ENCODE results near the gene ADPGK.
A peak's percentile ranks its signal among the peaks of the same experiment; 100 is the strongest.

The ADPGK gene

DNA sequence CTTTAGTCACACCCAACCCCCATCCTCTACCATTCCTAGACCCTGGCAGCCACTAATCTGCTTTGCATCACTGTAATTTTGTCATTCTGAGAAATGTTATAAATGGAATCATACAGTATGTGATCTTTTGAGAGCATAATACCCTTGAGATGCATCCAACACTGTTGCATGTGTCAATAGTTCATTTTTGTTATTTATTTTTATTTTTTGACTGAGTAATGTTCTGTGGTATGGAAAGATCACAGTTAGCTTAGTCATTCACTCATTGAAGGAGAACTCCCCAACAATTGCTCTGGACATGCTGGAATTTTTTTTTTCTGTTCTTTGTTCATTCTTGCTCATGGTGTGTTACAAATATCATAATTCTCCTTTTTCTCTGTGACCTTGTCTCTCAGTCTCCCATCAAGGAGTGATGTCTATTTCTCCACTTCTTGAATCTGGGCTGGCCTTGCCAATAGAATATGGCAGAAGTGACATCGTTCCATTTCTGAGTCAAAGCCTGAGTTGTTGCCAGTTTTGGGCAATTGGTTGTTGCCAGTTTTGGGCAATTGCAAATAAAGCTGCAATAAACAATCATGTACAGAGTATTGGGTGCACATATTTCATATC is 6.8 kb upstream of the ADPGK start:
- DNase-seq (ENCODE audit: low read depth, low spot score): no peak

DNA sequence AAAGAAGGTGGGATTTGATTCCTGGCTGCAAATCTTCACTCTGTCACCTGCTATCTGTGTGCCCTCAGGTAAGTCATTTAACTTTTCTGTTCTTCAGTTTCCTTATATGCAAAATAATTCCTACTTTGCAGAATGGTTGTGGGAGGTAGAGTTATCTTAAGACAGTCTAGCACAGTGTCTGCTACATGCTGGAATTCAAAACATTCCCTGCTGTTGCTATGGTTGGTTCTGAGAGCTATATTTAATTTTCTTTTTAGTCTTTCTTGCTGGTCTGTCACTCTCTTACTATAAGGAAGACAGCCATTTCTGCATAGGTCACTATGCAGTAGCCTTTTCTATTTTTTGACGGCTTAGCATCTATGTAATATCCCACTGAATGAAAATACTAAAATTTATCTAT is 4.0 kb upstream of the ADPGK start:
- DNase-seq (ENCODE audit: low read depth, low spot score): no peak

- DNase-seq (ENCODE audit: low read depth, low spot score): peak; percentile 10
Measured at GRCh38 chr15:72786676-72787345, 3.3 kb upstream of the ADPGK start.

DNA sequence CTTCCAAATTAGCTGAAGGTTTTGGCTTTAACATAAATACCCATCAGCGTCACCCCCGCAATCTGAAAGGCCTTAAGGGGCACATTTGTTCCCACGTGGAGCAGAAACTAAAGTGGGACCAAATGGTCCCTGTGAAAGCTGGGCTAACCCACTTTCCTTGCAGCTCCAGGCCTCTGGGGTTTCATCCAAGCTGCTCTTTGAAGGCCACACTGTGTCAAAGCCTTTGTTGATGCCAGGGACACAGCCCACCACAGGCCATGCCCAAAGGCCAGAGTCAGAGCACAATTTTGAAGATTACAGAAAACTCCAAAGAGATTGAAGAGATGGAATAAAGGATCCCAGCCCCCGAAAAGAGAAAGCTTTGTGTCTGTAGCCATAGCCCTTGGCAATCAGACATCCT is 2.7 kb upstream of the ADPGK start:
- DNase-seq (ENCODE audit: low read depth, low spot score): peak; percentile 6

DNA sequence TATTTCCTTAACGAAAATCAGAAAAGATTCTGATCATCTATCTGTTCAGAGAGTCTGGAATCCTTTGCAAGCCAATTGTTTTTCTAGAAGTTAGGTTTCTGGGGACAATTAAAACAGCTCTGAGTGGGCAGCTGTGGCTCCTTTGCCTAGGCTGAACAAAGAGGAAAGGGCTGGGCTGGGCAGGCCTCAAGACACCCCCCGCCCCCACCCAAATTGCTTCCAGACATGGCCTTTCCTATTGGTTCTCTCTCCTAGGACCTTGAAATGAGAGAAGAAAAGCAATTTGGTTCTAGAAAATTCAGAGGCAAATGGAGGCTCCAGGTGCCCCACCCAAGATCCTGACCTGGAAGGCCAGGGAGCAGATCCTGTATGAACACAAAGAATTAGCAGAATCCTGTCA is 2.3 kb upstream of the ADPGK start:
- no peak for DNase-seq (ENCODE audit: low read depth, low spot score)

DNA sequence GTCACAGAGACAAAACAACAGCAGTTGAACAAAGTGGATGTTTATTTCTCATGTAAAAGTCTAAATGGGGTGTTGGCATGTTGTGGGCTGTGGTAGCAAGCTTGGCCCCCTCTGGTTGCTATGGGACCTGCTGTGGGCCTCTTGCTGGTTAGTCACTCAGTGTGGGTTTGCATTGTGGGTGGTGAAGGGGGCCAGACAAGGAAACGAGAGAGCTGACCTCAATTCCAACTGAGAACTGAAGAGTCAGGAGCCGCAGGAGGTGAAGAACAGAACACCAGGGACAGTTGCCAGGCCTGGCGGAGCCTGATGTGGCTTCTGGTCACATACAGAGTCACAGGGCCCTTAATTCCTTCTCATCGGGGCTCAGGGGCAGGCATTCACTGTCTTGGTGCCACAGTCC is 1.9 kb upstream of the ADPGK start:
- peak; percentile 17 for DNase-seq (ENCODE audit: low read depth, low spot score)

DNA sequence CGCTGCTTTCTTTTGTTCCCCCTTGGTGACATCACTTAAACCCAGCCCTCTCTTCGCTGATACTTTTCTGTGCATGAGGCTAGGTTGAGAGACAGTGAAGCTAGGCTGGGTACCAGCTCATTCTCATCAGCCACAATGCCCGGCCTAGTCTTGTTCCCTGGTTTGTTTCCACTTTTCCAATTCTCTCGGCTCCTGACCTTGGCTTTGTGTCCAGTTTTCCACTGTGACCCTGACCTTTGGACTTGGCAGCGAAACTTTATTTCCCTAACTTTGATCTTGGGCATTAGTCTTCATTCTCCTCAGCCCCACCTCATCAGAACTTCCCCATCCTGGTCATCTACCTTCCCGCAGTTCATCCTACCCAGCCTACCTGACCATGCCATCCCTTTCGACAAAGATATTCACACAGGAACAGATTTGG is 908 bp upstream of the ADPGK start:
- DNase-seq (ENCODE audit: low read depth, low spot score): no peak

DNA sequence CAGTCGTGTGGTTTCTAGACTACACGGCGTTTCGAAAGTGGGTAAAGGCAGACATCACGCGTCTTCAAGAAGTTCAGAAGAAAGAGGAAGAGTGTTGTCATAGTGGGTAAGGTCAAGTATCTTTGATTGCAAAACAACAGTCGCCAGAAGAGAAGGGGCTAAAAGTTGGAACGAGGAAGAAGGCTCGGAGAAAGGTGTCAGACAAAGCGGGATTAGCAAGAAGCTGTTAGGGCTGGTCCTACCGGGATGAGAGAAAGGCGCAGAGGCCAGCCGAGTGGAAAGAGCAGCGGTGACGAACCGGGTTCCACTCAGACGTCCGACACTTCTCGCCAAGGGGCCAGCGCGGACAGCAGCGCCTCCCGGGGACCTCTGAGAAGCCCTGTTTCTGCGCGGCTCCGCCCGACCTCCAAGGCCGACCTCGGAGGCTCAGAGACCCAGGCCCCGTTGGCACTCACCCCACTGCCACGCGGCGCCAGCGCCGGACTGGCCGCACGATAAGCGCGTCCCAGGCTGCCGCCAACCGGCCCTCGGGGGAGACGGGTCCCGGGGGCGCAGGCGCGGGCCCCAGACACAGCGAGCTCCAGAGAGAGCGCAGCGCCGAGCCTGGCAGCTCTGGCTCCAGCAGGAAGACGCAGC is 436 bp downstream of the ADPGK start:
- DNase-seq (ENCODE audit: low read depth, low spot score): no peak

DNA sequence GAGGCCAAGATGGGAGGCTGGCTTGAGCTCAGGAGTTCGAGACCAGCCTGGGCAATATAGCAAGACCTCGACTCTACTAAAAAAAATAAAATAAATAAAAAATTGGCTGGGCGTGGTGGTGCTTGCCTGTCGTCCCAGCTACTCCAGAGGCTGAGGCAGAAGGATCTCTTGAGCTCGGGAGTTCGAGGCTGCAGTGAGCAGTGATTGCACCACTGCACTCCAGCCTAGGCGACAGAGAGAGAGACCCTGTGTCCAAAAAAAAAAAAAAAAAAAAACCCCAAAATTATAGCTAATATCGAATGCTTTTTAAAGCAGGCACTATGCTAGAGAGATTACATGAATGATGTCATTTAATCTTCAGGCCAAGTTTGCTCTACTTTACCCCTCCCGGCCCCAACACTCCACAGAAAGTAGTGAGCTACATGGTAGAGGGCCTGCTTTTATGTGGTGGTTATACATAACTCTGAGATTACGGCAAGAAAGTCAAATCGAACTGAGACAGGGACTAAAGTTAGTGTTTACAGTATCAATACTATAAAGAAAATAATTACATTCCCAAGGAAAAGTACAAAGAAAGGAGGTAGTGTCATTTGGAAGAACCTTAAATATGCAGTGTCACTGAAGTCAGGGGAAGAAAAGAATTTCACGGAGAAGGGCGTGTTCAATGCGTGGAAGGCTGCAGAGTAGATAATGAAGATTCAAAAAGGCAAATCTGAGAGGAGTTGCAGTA is 1.1 kb downstream of the ADPGK start:
- no peak for DNase-seq (ENCODE audit: low read depth, low spot score)

- DNase-seq (ENCODE audit: low read depth, low spot score): no peak
Measured at GRCh38 chr15:72781631-72782030, 1.9 kb downstream of the ADPGK start.

- DNase-seq (ENCODE audit: low read depth, low spot score): no peak
Measured at GRCh38 chr15:72778796-72779195, 4.8 kb downstream of the ADPGK start.

DNA sequence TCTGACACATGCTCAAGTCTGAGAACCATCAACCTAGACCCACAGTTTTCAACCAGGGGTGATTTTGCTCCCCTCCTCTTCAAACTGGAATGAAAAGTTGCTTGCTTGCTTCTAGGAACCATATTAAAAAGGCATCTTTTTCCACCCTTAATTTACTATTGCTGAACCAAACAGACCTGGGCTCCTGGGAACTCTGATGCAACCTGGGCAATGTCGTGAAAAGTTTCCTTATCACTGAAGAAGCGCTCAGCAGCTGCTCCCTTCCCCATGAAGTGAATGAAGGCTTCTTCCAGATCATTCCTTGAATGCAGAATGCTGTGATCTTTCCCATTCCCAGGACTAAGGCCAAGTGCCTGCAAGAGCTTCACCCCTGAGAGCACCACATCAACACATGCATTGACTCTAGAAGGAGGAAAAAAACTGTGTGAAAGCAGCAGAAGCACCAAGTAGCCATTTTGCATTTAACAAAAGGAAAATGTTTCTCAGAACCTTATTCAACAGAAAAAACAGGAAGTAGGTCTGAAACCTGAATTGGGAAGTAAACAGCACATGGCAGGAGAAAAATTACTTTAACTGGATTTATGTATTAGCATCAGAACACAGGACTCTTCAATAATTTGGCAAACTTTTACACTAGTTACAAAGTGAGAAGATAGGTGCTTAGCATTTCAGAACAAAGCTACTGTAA is 8.7 kb downstream of the ADPGK start:
- DNase-seq (ENCODE audit: low read depth, low spot score): no peak

DNA sequence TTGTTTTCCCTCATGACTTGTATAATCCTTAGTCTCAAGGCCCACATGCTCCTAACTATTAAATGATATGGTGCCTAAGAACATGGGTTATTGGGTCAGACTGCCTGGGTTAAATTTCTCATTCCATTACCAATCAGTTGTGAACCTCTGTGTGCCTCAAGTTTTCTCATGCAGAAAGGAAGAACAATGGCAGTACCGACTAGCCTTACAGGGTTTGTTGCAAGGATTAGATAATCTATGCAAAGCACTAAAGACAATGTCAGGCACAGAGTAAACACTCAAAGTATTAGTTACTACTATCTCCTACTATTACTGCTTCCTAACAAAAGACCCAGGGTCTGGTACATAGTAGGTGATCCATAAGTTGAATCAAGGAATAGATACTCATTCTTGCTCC is 12.2 kb downstream of the ADPGK start:
- no peak for DNase-seq (ENCODE audit: low read depth, low spot score)

DNA sequence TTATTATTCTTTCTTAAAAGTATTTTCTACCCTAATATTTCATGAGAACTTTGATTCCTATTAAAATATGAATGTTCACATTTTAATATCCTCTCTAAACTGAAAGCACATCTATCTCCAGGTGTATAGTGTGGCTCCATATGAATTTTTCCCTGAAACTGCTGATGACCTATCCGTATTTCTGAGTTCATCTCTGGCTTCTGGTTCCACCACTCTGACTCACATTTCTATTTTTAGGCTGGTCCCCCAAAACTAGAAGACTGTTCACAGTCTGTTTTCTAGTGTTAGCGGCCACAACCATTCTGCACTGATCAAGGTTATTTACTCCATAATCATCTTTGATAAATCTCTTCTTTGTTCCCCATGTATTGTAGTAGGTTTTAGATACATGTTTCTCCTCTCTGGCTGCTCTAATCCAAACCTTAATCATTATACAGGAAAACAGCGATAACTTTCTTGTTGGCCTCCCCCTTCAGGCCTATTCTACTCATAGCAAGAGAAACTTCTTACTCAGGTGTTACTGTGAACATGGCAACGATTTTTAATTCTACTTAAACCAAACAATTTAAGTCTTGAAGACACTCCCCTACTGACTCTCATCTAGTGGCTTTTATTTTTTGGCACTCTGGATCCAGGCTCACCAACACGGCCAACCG is 12.8 kb downstream of the ADPGK start:
- DNase-seq (ENCODE audit: low read depth, low spot score): no peak

GRCh38 chr15:72766780-72767179 is 16.8 kb downstream of the ADPGK start:
- no peak for DNase-seq (ENCODE audit: low read depth, low spot score)

GRCh38 chr15:72766025-72766424 is 17.5 kb downstream of the ADPGK start:
- no peak for DNase-seq (ENCODE audit: low read depth, low spot score)

- DNase-seq (ENCODE audit: low read depth, low spot score): no peak
Measured at GRCh38 chr15:72764656-72765055, 18.9 kb downstream of the ADPGK start.

GRCh38 chr15:72760590-72761260 is 22.8 kb downstream of the ADPGK start:
- no peak for DNase-seq (ENCODE audit: low read depth, low spot score)

- DNase-seq (ENCODE audit: low read depth, low spot score): peak; percentile 52
Measured at GRCh38 chr15:72758182-72758581, 25.4 kb downstream of the ADPGK start.

DNA sequence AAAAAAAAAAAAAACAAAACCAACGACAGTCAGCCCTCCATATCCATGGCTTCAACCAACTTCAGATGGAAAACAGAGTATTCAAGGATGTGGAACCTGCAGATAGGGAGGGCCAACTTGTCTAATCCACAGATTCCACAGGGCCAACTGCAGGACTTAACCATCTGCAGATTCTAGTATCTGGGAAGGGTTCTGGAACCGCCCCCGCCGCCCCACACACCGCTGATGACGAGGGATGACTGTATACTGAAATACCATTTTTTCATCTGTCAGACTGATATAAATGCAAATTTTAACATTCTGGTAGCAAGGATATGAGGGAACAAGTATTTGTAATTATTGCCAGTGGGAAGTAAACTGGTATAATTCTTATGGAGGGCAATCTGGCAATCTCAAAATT is 29.5 kb downstream of the ADPGK start:
- DNase-seq (ENCODE audit: low read depth, low spot score): no peak

Measured in ELF-1 (cell line).